ENCODE data around the gene SLC25A53. TPM values are rescaled to one million over a fixed set of nuclear protein-coding genes. Genes with fewer than 3 reads are reported as not detected.

The SLC25A53 gene
- total and polyA plus RNA-seq, 2 experiments from 2014 or later = 2.2 to 3.7 TPM

DNA sequence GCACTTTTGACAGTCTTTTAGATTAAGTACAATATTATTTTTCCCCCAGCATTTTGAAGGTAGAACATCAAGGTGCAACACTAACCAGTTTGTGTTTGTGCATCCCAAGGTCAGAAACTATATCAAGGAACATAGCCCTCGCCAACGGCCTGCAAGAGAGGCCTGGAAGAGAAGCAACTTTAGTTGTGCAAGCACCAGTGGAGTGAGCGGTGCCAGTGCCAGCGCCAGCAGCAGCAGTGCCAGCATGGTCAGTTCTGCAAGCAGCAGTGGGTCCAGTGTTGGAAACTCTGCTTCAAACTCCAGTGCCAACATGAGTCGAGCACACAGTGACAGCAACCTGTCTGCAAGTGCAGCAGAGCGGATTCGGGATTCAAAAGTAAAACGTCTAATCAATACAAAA is 31.1 kb upstream of the SLC25A53 start:
- Histone ChIP-seq H3K36me3 (ENCODE audit: insufficient read depth) (peaks cover 3% of the 10 kb centered on the region; the same call in 1 of the 2 replicates), H3F3A (replicated peaks; ENCODE audit: low read depth) (no peaks in the 10 kb centered on the region), H3K9me2 (ENCODE audit: insufficient read depth) (no peaks in the 10 kb centered on the region), H3K4me3 (no peak overlapping the region), H4K20me1 (replicated peaks; ENCODE audit: insufficient read depth) (no peaks in the 10 kb centered on the region), H3K79me2 (replicated peaks; ENCODE audit: insufficient read depth) (no peaks in the 10 kb centered on the region), H3K4me2 (no peak overlapping the region), H2AFZ (no peak overlapping the region), H3K27me3 (ENCODE audit: insufficient read depth) (no peaks in the 10 kb centered on the region), H3K4me1 (ENCODE audit: insufficient read depth) (no peaks in the 10 kb centered on the region), H3K27ac (ENCODE audit: low read depth) (no peak overlapping the region)
- Mint-ChIP-seq H3K4me1 (no peaks in the 10 kb centered on the region), H3K27ac (no peak overlapping the region), H3K27me3 (ENCODE audit: insufficient read depth, low read depth, poor library complexity) (no peaks in the 10 kb centered on the region), H3K9me3 (no peaks in the 10 kb centered on the region), H3K4me3 (no peak overlapping the region), H3K36me3 (ENCODE audit: low read depth) (peaks cover 20% of the 10 kb centered on the region; the same call in 2 of the 3 replicates)
- ATAC-seq = no peak
- TF ChIP-seq, protein P1, sequence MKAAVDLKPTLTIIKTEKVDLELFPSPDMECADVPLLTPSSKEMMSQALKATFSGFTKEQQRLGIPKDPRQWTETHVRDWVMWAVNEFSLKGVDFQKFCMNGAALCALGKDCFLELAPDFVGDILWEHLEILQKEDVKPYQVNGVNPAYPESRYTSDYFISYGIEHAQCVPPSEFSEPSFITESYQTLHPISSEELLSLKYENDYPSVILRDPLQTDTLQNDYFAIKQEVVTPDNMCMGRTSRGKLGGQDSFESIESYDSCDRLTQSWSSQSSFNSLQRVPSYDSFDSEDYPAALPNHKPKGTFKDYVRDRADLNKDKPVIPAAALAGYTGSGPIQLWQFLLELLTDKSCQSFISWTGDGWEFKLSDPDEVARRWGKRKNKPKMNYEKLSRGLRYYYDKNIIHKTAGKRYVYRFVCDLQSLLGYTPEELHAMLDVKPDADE (IDR thresholded peaks at IDR 0.05) = no peak
- no peak for TF ChIP-seq STAT1 (IDR thresholded peaks at IDR 0.05; ENCODE audit: unreplicated experiment)
- TF ChIP-seq, protein P2, sequence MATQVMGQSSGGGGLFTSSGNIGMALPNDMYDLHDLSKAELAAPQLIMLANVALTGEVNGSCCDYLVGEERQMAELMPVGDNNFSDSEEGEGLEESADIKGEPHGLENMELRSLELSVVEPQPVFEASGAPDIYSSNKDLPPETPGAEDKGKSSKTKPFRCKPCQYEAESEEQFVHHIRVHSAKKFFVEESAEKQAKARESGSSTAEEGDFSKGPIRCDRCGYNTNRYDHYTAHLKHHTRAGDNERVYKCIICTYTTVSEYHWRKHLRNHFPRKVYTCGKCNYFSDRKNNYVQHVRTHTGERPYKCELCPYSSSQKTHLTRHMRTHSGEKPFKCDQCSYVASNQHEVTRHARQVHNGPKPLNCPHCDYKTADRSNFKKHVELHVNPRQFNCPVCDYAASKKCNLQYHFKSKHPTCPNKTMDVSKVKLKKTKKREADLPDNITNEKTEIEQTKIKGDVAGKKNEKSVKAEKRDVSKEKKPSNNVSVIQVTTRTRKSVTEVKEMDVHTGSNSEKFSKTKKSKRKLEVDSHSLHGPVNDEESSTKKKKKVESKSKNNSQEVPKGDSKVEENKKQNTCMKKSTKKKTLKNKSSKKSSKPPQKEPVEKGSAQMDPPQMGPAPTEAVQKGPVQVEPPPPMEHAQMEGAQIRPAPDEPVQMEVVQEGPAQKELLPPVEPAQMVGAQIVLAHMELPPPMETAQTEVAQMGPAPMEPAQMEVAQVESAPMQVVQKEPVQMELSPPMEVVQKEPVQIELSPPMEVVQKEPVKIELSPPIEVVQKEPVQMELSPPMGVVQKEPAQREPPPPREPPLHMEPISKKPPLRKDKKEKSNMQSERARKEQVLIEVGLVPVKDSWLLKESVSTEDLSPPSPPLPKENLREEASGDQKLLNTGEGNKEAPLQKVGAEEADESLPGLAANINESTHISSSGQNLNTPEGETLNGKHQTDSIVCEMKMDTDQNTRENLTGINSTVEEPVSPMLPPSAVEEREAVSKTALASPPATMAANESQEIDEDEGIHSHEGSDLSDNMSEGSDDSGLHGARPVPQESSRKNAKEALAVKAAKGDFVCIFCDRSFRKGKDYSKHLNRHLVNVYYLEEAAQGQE (IDR thresholded peaks at IDR 0.05; ENCODE audit: unreplicated experiment) = no peak
- TF ChIP-seq EZH2phosphoT487 (IDR thresholded peaks at IDR 0.05; ENCODE audit: unreplicated experiment) = no peak
- TF ChIP-seq JUNB (IDR thresholded peaks at IDR 0.05; ENCODE audit: unreplicated experiment) = no peak
- TF ChIP-seq, protein P3, sequence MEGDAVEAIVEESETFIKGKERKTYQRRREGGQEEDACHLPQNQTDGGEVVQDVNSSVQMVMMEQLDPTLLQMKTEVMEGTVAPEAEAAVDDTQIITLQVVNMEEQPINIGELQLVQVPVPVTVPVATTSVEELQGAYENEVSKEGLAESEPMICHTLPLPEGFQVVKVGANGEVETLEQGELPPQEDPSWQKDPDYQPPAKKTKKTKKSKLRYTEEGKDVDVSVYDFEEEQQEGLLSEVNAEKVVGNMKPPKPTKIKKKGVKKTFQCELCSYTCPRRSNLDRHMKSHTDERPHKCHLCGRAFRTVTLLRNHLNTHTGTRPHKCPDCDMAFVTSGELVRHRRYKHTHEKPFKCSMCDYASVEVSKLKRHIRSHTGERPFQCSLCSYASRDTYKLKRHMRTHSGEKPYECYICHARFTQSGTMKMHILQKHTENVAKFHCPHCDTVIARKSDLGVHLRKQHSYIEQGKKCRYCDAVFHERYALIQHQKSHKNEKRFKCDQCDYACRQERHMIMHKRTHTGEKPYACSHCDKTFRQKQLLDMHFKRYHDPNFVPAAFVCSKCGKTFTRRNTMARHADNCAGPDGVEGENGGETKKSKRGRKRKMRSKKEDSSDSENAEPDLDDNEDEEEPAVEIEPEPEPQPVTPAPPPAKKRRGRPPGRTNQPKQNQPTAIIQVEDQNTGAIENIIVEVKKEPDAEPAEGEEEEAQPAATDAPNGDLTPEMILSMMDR (conservative IDR thresholded peaks at IDR 0.05; ENCODE audit: low read depth in 2 of 2) = no peak
- TF ChIP-seq, protein P4, sequence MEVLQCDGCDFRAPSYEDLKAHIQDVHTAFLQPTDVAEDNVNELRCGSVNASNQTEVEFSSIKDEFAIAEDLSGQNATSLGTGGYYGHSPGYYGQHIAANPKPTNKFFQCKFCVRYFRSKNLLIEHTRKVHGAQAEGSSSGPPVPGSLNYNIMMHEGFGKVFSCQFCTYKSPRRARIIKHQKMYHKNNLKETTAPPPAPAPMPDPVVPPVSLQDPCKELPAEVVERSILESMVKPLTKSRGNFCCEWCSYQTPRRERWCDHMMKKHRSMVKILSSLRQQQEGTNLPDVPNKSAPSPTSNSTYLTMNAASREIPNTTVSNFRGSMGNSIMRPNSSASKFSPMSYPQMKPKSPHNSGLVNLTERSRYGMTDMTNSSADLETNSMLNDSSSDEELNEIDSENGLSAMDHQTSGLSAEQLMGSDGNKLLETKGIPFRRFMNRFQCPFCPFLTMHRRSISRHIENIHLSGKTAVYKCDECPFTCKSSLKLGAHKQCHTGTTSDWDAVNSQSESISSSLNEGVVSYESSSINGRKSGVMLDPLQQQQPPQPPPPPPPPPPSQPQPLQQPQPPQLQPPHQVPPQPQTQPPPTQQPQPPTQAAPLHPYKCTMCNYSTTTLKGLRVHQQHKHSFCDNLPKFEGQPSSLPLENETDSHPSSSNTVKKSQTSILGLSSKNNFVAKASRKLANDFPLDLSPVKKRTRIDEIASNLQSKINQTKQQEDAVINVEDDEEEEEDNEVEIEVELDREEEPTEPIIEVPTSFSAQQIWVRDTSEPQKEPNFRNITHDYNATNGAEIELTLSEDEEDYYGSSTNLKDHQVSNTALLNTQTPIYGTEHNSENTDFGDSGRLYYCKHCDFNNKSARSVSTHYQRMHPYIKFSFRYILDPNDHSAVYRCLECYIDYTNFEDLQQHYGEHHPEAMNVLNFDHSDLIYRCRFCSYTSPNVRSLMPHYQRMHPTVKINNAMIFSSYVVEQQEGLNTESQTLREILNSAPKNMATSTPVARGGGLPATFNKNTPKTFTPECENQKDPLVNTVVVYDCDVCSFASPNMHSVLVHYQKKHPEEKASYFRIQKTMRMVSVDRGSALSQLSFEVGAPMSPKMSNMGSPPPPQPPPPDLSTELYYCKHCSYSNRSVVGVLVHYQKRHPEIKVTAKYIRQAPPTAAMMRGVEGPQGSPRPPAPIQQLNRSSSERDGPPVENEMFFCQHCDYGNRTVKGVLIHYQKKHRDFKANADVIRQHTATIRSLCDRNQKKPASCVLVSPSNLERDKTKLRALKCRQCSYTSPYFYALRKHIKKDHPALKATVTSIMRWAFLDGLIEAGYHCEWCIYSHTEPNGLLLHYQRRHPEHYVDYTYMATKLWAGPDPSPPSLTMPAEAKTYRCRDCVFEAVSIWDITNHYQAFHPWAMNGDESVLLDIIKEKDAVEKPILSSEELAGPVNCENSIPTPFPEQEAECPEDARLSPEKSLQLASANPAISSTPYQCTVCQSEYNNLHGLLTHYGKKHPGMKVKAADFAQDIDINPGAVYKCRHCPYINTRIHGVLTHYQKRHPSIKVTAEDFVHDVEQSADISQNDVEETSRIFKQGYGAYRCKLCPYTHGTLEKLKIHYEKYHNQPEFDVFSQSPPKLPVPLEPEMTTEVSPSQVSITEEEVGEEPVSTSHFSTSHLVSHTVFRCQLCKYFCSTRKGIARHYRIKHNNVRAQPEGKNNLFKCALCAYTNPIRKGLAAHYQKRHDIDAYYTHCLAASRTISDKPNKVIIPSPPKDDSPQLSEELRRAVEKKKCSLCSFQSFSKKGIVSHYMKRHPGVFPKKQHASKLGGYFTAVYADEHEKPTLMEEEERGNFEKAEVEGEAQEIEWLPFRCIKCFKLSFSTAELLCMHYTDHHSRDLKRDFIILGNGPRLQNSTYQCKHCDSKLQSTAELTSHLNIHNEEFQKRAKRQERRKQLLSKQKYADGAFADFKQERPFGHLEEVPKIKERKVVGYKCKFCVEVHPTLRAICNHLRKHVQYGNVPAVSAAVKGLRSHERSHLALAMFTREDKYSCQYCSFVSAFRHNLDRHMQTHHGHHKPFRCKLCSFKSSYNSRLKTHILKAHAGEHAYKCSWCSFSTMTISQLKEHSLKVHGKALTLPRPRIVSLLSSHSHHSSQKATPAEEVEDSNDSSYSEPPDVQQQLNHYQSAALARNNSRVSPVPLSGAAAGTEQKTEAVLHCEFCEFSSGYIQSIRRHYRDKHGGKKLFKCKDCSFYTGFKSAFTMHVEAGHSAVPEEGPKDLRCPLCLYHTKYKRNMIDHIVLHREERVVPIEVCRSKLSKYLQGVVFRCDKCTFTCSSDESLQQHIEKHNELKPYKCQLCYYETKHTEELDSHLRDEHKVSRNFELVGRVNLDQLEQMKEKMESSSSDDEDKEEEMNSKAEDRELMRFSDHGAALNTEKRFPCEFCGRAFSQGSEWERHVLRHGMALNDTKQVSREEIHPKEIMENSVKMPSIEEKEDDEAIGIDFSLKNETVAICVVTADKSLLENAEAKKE (CRISPR knock-in tag; IDR thresholded peaks at IDR 0.05) = no peak
- no peak for TF ChIP-seq NANOG (IDR thresholded peaks at IDR 0.05; ENCODE audit: borderline replicate concordance)
- no peak for TF ChIP-seq EZH2 (IDR thresholded peaks at IDR 0.05; ENCODE audit: low read depth, unreplicated experiment)
- DNase-seq (ENCODE audit: low spot score) = no peak
